Measurements from ENCODE around the gene DHX8. TPM values are rescaled to one million over a fixed set of nuclear protein-coding genes. Genes with fewer than 3 reads are reported as not detected.
"Not testable (repeated sequence)": the region's sequence is repeated elsewhere in the genome, so short reads cannot be mapped to it uniquely, and the experiment has no call there.

The DHX8 gene
- total and polyA plus RNA-seq, 10 of the 15 experiments (the other 5 are each of a cell fraction or from before 2014, with no cell fraction given): 27.6 to 50.4 (median 35.7) TPM

DNA sequence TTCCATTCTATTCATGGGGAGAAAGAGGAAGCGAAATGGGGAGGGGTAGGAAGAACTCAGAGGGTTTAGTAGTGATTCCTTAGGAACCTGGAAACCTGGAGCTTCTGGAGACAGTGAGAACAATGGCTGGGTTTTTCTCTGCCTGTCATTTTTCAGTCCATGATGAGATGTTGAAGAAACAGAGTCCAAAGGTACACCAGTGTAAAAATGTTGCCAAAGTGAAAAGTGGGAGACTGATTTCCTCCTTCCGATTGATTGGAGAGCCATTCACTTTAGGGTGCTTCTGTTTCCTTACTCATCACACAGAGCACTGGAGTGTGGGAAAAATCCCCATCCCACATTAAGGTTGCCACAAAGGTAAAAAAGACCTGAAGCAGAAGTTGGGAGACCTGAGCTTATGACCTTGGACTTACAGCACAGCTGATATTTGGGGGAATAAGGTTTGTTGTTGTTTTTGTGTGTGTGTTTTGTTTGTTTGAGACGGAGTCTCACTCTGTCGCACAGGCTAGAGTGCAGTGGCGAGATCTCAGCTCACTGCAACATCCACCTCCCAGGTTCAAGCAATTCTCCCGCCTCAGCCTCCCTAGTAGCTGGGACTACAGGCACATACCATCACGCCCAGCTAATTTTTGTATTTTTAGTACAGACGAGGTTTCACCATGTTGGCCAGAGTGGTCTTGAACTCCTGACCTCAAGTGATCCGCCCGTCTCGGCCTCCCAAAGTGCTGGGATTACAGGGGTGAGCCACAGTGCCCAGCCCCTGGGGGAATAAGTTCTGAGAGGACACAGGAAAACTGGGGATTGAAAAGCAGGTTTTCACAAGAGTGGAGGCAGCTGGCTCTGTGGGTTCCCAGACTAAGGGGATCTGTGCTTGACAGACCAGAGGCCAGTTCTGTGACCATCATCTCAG, 1.4 kb upstream of the DHX8 start (continued):
- TF ChIP-seq, protein P1, sequence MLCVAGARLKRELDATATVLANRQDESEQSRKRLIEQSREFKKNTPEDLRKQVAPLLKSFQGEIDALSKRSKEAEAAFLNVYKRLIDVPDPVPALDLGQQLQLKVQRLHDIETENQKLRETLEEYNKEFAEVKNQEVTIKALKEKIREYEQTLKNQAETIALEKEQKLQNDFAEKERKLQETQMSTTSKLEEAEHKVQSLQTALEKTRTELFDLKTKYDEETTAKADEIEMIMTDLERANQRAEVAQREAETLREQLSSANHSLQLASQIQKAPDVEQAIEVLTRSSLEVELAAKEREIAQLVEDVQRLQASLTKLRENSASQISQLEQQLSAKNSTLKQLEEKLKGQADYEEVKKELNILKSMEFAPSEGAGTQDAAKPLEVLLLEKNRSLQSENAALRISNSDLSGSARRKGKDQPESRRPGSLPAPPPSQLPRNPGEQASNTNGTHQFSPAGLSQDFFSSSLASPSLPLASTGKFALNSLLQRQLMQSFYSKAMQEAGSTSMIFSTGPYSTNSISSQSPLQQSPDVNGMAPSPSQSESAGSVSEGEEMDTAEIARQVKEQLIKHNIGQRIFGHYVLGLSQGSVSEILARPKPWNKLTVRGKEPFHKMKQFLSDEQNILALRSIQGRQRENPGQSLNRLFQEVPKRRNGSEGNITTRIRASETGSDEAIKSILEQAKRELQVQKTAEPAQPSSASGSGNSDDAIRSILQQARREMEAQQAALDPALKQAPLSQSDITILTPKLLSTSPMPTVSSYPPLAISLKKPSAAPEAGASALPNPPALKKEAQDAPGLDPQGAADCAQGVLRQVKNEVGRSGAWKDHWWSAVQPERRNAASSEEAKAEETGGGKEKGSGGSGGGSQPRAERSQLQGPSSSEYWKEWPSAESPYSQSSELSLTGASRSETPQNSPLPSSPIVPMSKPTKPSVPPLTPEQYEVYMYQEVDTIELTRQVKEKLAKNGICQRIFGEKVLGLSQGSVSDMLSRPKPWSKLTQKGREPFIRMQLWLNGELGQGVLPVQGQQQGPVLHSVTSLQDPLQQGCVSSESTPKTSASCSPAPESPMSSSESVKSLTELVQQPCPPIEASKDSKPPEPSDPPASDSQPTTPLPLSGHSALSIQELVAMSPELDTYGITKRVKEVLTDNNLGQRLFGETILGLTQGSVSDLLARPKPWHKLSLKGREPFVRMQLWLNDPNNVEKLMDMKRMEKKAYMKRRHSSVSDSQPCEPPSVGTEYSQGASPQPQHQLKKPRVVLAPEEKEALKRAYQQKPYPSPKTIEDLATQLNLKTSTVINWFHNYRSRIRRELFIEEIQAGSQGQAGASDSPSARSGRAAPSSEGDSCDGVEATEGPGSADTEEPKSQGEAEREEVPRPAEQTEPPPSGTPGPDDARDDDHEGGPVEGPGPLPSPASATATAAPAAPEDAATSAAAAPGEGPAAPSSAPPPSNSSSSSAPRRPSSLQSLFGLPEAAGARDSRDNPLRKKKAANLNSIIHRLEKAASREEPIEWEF (IDR thresholded peaks at IDR 0.05; ENCODE audit: insufficient replicate concordance, low read depth, low read length): no peak

DNA sequence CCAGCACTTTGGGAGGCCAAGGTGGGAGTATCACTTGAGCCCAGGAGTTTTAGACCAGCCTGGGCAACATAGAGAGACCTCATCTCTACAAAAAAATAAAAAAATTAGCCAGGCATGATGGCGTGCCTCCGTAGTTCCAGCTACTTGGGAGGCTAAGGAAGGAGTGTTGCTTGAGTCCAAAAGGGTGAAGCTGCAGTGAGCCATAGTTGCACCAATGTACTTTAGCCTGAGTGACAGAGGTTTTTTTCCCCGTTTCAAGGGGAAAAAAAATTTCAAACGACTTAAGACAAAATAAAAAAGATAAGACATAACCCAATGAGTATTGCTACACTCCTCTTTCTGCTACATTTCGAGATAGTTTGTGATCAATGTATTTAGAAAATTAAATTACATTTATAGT, 6.8 kb downstream of the DHX8 start:
- Histone ChIP-seq H3K36me3 (ENCODE audit: control insufficient read depth in 2 of 2, insufficient read depth in 2 of 2, low read length in 1 of 2) (peaks cover 11 to 41% of the 10 kb centered on the region in 2 experiments; a peak in 3 of 4 replicates), H3K4me1 (ENCODE audit: control insufficient read depth, insufficient read depth, low read length) (peaks cover 3% of the 10 kb centered on the region; the same call in 1 of the 2 replicates), H3K4me3 (no peak overlapping the region), H3K27ac (ENCODE audit: control insufficient read depth, insufficient read depth) (no peak overlapping the region), H3K27me3 (replicated peaks in 1 of 2; ENCODE audit: control insufficient read depth in 2 of 2, insufficient read depth in 2 of 2, low read length in 1 of 2) (no peaks in the 10 kb centered on the region), H2AFZ (ENCODE audit: control insufficient read depth, low read depth, low read length) (no peak overlapping the region), H3K4me2 (ENCODE audit: control insufficient read depth, insufficient read depth) (no peak overlapping the region), H4K20me1 (ENCODE audit: control insufficient read depth, insufficient read depth) (no peaks in the 10 kb centered on the region), H3K79me2 (ENCODE audit: control insufficient read depth, insufficient read depth, low read length) (peaks cover 24% of the 10 kb centered on the region), H3K9me3 (replicated peaks; ENCODE audit: control insufficient read depth, insufficient read depth, low read length) (no peaks in the 10 kb centered on the region), H3K9ac (ENCODE audit: control insufficient read depth, insufficient read depth, low read length) (no peak overlapping the region)
- CTCF ChIA-PET: interaction anchor here (1.7 kb wide), 1 partner anchor 184 kb away, joined by 3 read pairs; no protein-coding TSS in a partner anchor
- RAD21 ChIA-PET (ENCODE audit: unreplicated experiment): no interaction called here
- POLR2A ChIA-PET: no interaction called here
- in situ Hi-C loops (cut with MboI): no loop called here
- FAIRE-seq (no peak), ATAC-seq (no peak), DNase-seq (ENCODE audit: low read depth, low spot score) (no peak)
- no peak for TF ChIP-seq JUND (IDR thresholded peaks at IDR 0.05; ENCODE audit: low read depth, low read length)
- TF ChIP-seq, protein P2, sequence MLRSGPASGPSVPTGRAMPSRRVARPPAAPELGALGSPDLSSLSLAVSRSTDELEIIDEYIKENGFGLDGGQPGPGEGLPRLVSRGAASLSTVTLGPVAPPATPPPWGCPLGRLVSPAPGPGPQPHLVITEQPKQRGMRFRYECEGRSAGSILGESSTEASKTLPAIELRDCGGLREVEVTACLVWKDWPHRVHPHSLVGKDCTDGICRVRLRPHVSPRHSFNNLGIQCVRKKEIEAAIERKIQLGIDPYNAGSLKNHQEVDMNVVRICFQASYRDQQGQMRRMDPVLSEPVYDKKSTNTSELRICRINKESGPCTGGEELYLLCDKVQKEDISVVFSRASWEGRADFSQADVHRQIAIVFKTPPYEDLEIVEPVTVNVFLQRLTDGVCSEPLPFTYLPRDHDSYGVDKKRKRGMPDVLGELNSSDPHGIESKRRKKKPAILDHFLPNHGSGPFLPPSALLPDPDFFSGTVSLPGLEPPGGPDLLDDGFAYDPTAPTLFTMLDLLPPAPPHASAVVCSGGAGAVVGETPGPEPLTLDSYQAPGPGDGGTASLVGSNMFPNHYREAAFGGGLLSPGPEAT (IDR thresholded peaks at IDR 0.05; ENCODE audit: low read depth): no peak
- no peak for TF ChIP-seq ZNF274 (IDR thresholded peaks at IDR 0.05; ENCODE audit: insufficient read depth, insufficient read length)
- no peak for TF ChIP-seq ZNF24 (IDR thresholded peaks at IDR 0.05)
- intact Hi-C loops (cut with micrococcal nuclease; ENCODE audit: unreplicated experiment): no loop called here
- WGBS (ENCODE audit: insufficient coverage, insufficient replicate concordance, low lambda C conversion rate, missing lambda C conversion rate): 83% methylated on average over 5 of the region's 5 CpGs
- SMC1A ChIA-PET (ENCODE audit: uncharacterized antibody, unreplicated experiment): no interaction called here
- no TSS peak for BruUV-seq (replicated peaks)

DNA sequence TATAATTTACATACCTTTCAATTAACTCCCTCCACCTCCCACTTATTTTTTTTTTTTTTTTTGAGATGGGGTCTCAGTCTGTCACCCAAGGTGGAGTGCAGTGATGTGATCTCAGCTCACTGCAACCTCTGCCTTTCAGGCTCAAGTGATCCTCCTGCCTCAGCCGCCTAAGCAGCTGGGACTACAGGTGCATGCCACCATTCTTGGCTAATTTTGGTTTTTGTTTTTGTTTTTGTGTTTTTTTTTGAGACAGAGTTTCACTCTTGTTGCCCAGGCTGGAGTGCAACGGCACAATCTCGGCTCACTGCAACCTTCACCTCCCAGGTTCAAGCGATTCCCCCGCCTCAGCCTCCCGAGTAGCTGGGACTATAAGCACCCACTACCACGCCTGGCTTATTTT, 25.7 kb downstream of the DHX8 start:
- POLR2A ChIA-PET: interaction anchor here (0.7 kb wide), 1 partner anchor 111 kb away, joined by 3 read pairs; no protein-coding TSS in a partner anchor

More for the DNA sequence above, 25.7 kb downstream of the DHX8 start:
- WGBS (ENCODE audit: insufficient coverage, insufficient replicate concordance, low lambda C conversion rate, missing lambda C conversion rate): 82% methylated on average over 7 of the region's 7 CpGs
- H4K20me1 ChIP-seq (ENCODE audit: control insufficient read depth, insufficient read depth); H3K4me1 ChIP-seq (ENCODE audit: control insufficient read depth, insufficient read depth, low read length); H3K9ac ChIP-seq (ENCODE audit: control insufficient read depth, insufficient read depth, low read length); DNase-seq (ENCODE audit: low read depth, low spot score); H3K4me2 ChIP-seq (ENCODE audit: control insufficient read depth, insufficient read depth); CTCF ChIA-PET; FAIRE-seq; in situ Hi-C loops (cut with MboI); BruUV-seq (replicated peaks); H3K27me3 ChIP-seq (replicated peaks in 1 of 2; ENCODE audit: control insufficient read depth in 2 of 2, insufficient read depth in 2 of 2, low read length in 1 of 2); H3K36me3 ChIP-seq (ENCODE audit: control insufficient read depth in 2 of 2, insufficient read depth in 2 of 2, low read length in 1 of 2); ATAC-seq; H3K9me3 ChIP-seq (replicated peaks; ENCODE audit: control insufficient read depth, insufficient read depth, low read length); SMC1A ChIA-PET (ENCODE audit: uncharacterized antibody, unreplicated experiment); H2AFZ ChIP-seq (ENCODE audit: control insufficient read depth, low read depth, low read length); H3K4me3 ChIP-seq; RAD21 ChIA-PET (ENCODE audit: unreplicated experiment); H3K79me2 ChIP-seq (ENCODE audit: control insufficient read depth, insufficient read depth, low read length); H3K27ac ChIP-seq (ENCODE audit: control insufficient read depth, insufficient read depth); intact Hi-C loops (cut with micrococcal nuclease; ENCODE audit: unreplicated experiment): not testable (repeated sequence)
